22Rv1 (cell line): ENCODE measurements around the gene TAS2R41.

Experiments used
- ZFX ChIP-seq: fragments of 450-650 bp; IDR thresholded peaks from 2 replicates; pipeline ENCODE4 v1.6.1; 2017; ENCODE audit warnings: antibody characterized with exemption, borderline replicate concordance
- TF ChIP-seq, protein P1 (sequence below): fragments of 450-650 bp; IDR thresholded peaks from 2 replicates; pipeline ENCODE4 v1.5.1; 2017; ENCODE audit warnings: mild to moderate bottlenecking

DNA sequence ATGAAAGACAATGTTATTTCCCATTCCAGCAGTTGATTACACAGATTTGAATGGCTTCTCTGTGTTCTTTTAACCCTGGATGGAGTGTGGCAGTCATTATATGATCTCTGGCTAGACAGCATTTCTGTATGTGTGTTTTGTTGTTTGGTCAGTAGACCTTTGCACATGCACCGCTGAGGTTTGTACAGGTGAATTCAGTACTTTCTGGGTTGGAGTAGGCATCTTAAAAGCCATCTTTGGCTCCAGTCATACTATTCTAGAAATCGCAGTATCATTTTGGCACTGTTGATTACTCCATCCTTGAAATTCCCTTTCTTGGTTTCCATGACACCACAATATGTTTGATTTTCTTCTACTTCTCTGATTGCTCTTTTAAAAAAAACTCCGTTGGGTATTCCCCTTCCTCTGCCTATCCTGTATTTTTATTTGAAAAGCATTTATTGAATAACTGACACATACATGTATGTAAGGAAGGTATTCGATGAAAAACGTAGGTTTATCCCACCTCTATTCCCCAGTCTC lies 29.9 kb downstream of the TAS2R41 start:
- TF ChIP-seq, protein P1, sequence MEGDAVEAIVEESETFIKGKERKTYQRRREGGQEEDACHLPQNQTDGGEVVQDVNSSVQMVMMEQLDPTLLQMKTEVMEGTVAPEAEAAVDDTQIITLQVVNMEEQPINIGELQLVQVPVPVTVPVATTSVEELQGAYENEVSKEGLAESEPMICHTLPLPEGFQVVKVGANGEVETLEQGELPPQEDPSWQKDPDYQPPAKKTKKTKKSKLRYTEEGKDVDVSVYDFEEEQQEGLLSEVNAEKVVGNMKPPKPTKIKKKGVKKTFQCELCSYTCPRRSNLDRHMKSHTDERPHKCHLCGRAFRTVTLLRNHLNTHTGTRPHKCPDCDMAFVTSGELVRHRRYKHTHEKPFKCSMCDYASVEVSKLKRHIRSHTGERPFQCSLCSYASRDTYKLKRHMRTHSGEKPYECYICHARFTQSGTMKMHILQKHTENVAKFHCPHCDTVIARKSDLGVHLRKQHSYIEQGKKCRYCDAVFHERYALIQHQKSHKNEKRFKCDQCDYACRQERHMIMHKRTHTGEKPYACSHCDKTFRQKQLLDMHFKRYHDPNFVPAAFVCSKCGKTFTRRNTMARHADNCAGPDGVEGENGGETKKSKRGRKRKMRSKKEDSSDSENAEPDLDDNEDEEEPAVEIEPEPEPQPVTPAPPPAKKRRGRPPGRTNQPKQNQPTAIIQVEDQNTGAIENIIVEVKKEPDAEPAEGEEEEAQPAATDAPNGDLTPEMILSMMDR = no peak
- TF ChIP-seq ZFX = no peak
